K562 (cell line): ENCODE data around the gene TMEM163. TPM values are rescaled to one million over a fixed set of nuclear protein-coding genes. Genes with fewer than 3 reads are reported as not detected.

Experiments used
- ATAC-seq: fragments of 200-7000 bp; cut with Tn5 transposase; 3 replicates; pipeline ENCODE4 v1.9.1; 2020; ENCODE audit warnings: moderate library complexity
- BruUV-seq: library from RNA; stranded (reverse); fragments of 400-500 nt; replicated peaks from 2 replicates; lab custom pipeline; 2021; lab: Mats Ljungman, UMichigan
- CTCF ChIA-PET: fragments of 300-600 bp; formaldehyde crosslinking; extraction: SDS; loops from one replicate; lab custom pipeline; 2021; ENCODE audit warnings: low intra/inter-chr PET ratio; lab: Yijun Ruan, JAX
- POLR2A ChIA-PET: fragments of 300-600, 350-650 bp; sonication (Branson Sonifier 250); formaldehyde crosslinking; extraction: SDS; loops from one replicate; lab custom pipeline; 2021; ENCODE audit warnings: antibody characterized with exemption, inconsistent platforms; lab: Yijun Ruan, JAX
- DNase-seq, 4 experiments: peaks; one replicate each; pipeline versions ENCODE4 v3.0.0 to v3.0.0-alpha.2; 2011 to 2018; ENCODE audit warnings: low spot score in 3 of 4, mixed read lengths in 3 of 4; ENCODE audit errors: extremely low read depth in 1 of 4
- FAIRE-seq: peaks from 2 replicates; lab custom pipeline; 2011; peaks lifted over from hg19 to GRCh38; lab: Jason Lieb, UNC
- H2AFZ ChIP-seq: 2 replicates; pipeline ENCODE4 v1.6.0; 2011; ENCODE audit warnings: low read depth, low read length, control low read depth, inconsistent platforms
- H3K27ac ChIP-seq: fragments of 200-600 bp; 3 replicates; pipeline ENCODE4 v1.8.0; 2011; ENCODE audit warnings: low read depth, mild to moderate bottlenecking, control low read depth, inconsistent platforms, low read length, moderate library complexity, mixed read lengths; ENCODE audit errors: extremely low read depth
- H3K27me3 ChIP-seq, 2 experiments: fragments of 300-600 bp in 1 of 2; 2 replicates in 1 of 2; 3 replicates in 1 of 2; pipeline versions ENCODE4 v1.6.0 to v1.8.0; 2011; ENCODE audit warnings: inconsistent platforms in 2 of 2, low read length in 2 of 2, mild to moderate bottlenecking in 1 of 2, mixed read lengths in 1 of 2, moderate library complexity in 1 of 2; ENCODE audit not compliant: control insufficient read depth in 2 of 2, insufficient read depth in 2 of 2
- H3K36me3 ChIP-seq: fragments of 300-600 bp; 3 replicates; pipeline ENCODE4 v1.8.0; 2011; ENCODE audit warnings: mild to moderate bottlenecking, low read length, inconsistent platforms; ENCODE audit not compliant: control insufficient read depth, insufficient read depth
- H3K4me1 ChIP-seq, 2 experiments: fragments of 200-600 bp in 1 of 2; replicated peaks in 1 of 2; 2 replicates in 1 of 2; 3 replicates in 1 of 2; pipeline versions ENCODE4 v1.5.1 to v1.8.0; 2011; ENCODE audit warnings: inconsistent platforms in 2 of 2, low read length in 2 of 2, mild to moderate bottlenecking in 1 of 2, mixed read lengths in 1 of 2, moderate library complexity in 1 of 2; ENCODE audit not compliant: control insufficient read depth in 2 of 2, insufficient read depth in 2 of 2
- H3K4me2 ChIP-seq: 2 replicates; pipeline ENCODE4 v1.6.1; 2011; ENCODE audit warnings: low read length, control low read depth, inconsistent platforms, mixed read lengths; ENCODE audit not compliant: insufficient read depth
- H3K4me3 ChIP-seq: fragments of 200-600 bp; sonication (generic), shearing (Covaris generic); 2 replicates; pipeline ENCODE4 v1.5.1; 2016; ENCODE audit warnings: control low read depth, inconsistent platforms
- H3K79me2 ChIP-seq: fragments of 200-600 bp; 3 replicates; pipeline ENCODE4 v1.8.0; 2011; ENCODE audit warnings: low read length, inconsistent platforms; ENCODE audit not compliant: control insufficient read depth, insufficient read depth
- H3K9ac ChIP-seq, 2 experiments: 2 replicates each; pipeline versions ENCODE4 v1.6.0 to v1.6.1; 2011; ENCODE audit warnings: low read depth in 2 of 2, low read length in 2 of 2, control low read depth in 1 of 2, inconsistent platforms in 1 of 2, mild to moderate bottlenecking in 1 of 2, mixed read lengths in 1 of 2; ENCODE audit not compliant: insufficient read depth in 1 of 2
- H3K9me1 ChIP-seq: one replicate; pipeline ENCODE4 v1.6.0; 2011; ENCODE audit warnings: inconsistent platforms, mild to moderate bottlenecking, low read length, moderate library complexity; ENCODE audit not compliant: control insufficient read depth, insufficient read depth
- H3K9me3 ChIP-seq: replicated peaks from 2 replicates; pipeline ENCODE4 v1.5.1; 2011; ENCODE audit warnings: low read depth, low read length, inconsistent platforms; ENCODE audit not compliant: control insufficient read depth, insufficient read depth
- H4K20me1 ChIP-seq: replicated peaks from 2 replicates; pipeline ENCODE4 v1.6.1; 2011; ENCODE audit warnings: low read length, inconsistent platforms, mixed read lengths; ENCODE audit not compliant: control insufficient read depth, insufficient read depth
- CBFB ChIP-seq: sonication (generic); formaldehyde crosslinking; IDR thresholded peaks from 2 replicates; pipeline ENCODE4 v1.4.0; 2020; ENCODE audit warnings: mild to moderate bottlenecking, missing genetic modification reagents
- E2F4 ChIP-seq: sonication (generic); formaldehyde crosslinking; IDR thresholded peaks from 2 replicates; pipeline ENCODE4 v1.8.0; 2022; ENCODE audit warnings: mild to moderate bottlenecking, low read depth, missing genetic modification reagents
- FOXJ2 ChIP-seq: fragments of 200-800 bp; sonication (Bioruptor generic); IDR thresholded peaks from 2 replicates; pipeline ENCODE4 v1.6.1; 2016; ENCODE audit warnings: missing genetic modification characterization, missing compliant biosample characterization
- HBP1 ChIP-seq: fragments of 450-650 bp; formaldehyde crosslinking; IDR thresholded peaks from 2 replicates; pipeline ENCODE4 v1.4.0; 2022; ENCODE audit warnings: missing genetic modification characterization
- MECOM ChIP-seq: fragments of 250-450 bp; sonication (Bioruptor Pico); IDR thresholded peaks from 2 replicates; pipeline ENCODE4 v1.8.0; 2022; ENCODE audit warnings: inconsistent platforms
- MNT ChIP-seq, 2 experiments: fragments of 450-650 bp; conservative IDR thresholded peaks; 2 replicates each; pipeline ENCODE4 v1.6.1; 2017; ENCODE audit warnings: mild to moderate bottlenecking in 2 of 2, moderate library complexity in 2 of 2
- MXD1 ChIP-seq: fragments of 250-450 bp; sonication (Bioruptor Pico); IDR thresholded peaks from 2 replicates; pipeline ENCODE4 v1.8.0; 2021; ENCODE audit warnings: borderline replicate concordance, mild to moderate bottlenecking, moderate library complexity; ENCODE audit not compliant: poor library complexity, severe bottlenecking
- RBM14 ChIP-seq: fragments of 200-400 bp; formaldehyde crosslinking; IDR thresholded peaks from 2 replicates; pipeline ENCODE4 v1.6.1; 2018; ENCODE audit warnings: low read depth, mild to moderate bottlenecking, low read length, moderate library complexity, borderline replicate concordance; ENCODE audit not compliant: insufficient read depth
- RFX1 ChIP-seq: fragments of 450-650 bp; IDR thresholded peaks from 2 replicates; pipeline ENCODE4 v1.6.1; 2016; ENCODE audit warnings: mild to moderate bottlenecking, moderate library complexity
- SAFB2 ChIP-seq: fragments of 200-400 bp; formaldehyde crosslinking; IDR thresholded peaks from 2 replicates; pipeline ENCODE4 v1.6.1; 2018; ENCODE audit warnings: borderline replicate concordance, low read length, low read depth, moderate library complexity; ENCODE audit not compliant: severe bottlenecking
- SPI1 ChIP-seq: IDR thresholded peaks from 2 replicates; pipeline ENCODE4 v1.6.1; 2011; ENCODE audit warnings: low read depth, low read length, control low read depth, borderline replicate concordance
- XRCC5 ChIP-seq: fragments of 200-400 bp; formaldehyde crosslinking; IDR thresholded peaks from 2 replicates; pipeline ENCODE4 v1.6.1; 2017; ENCODE audit warnings: low read depth, mild to moderate bottlenecking, low read length
- ZNF551 ChIP-seq: fragments of 250-450 bp; sonication (Bioruptor Pico); IDR thresholded peaks from 2 replicates; pipeline ENCODE4 v1.5.0; 2021; ENCODE audit warnings: mild to moderate bottlenecking, moderate library complexity
- ZSCAN29 ChIP-seq: fragments of 450-650 bp; IDR thresholded peaks from 2 replicates; pipeline ENCODE4 v1.6.1; 2017
- WGBS: fragments of 100-300 bp; shearing (Covaris generic); methylation state at CpG from one replicate; pipeline ENCODE4 v1.1.6; 2016; ENCODE audit warnings: low coverage, mixed read lengths; ENCODE audit not compliant: insufficient coverage; ENCODE audit errors: missing lambda C conversion rate; 5-methylcytosine and 5-hydroxymethylcytosine counted together
- in situ Hi-C: fragments of 300-500 bp; cut with MboI; formaldehyde crosslinking; loops from 4 replicates; pipeline ENCODE4 v1.15.0; 2018; ENCODE audit warnings: inconsistent platforms, mixed read lengths
- intact Hi-C: fragments of 100-400 bp; cut with micrococcal nuclease; formaldehyde crosslinking; loops from 2 replicates; pipeline ENCODE4 v1.14.2; 2022
- polyA plus RNA-seq, 8 experiments: library from polyadenylated mRNA; depleted of rRNA in 4 of 8; stranded (reverse) in 5 of 8; unstranded in 3 of 8; fragments of >200 nt; fragmentation: Nextera tagmentation in 2 of 8; fragmentation: Illumina TruSeq in 1 of 8; extraction: Ambion mirVana in 2 of 8; extraction: Trizol in 1 of 8; gene quantifications; 2 replicates each; pipeline versions ENCODE4 v1.2.1 to v1.2.3, GENCODE V29; 2011 to 2014; ENCODE audit warnings: inconsistent platforms in 1 of 8, missing spikeins in 1 of 8
- total RNA-seq, 7 experiments: library from RNA; depleted of rRNA in 6 of 7; stranded (reverse); fragments of >200 nt in 6 of 7; fragmentation: Illumina TruSeq in 2 of 7; extraction: Trizol in 2 of 7; gene quantifications; 2 replicates each; pipeline versions ENCODE4 v1.2.1 to v1.2.3, GENCODE V29; 2011 to 2021; ENCODE audit warnings: low replicate concordance in 1 of 7

TMEM163 gene
- total and polyA plus RNA-seq, 9 of the 15 experiments (the other 6 are each of a cell fraction or from before 2014, with no cell fraction given) = 0.04 to 0.68 (median 0.16) TPM; not detected in 3

- TF ChIP-seq MNT (conservative IDR thresholded peaks at IDR 0.05) = no peak
- TF ChIP-seq FOXJ2 (tag) = no peak
- TF ChIP-seq, all 486 proteins: peak for 0
Observed at GRCh38 chr2:134681201-134681600, 37.6 kb downstream of the TMEM163 start (continued).

- Histone ChIP-seq H4K20me1 (no peaks in the 10 kb centered on the region), H3K4me3 (no peak overlapping the region), H3K4me1 (peaks cover 0 to 11% of the 10 kb centered on the region in 2 experiments; a peak in 3 of 5 replicates), H3K9me1 (no peaks in the 10 kb centered on the region), H3K27ac (no peak overlapping the region), H3K79me2 (no peaks in the 10 kb centered on the region), H3K9me3 (no peaks in the 10 kb centered on the region), H3K9ac (no peak overlapping the region), H3K4me2 (no peak overlapping the region), H3K36me3 (no peaks in the 10 kb centered on the region), H2AFZ (0 out of 2 replicates have a peak overlapping the region, but pooled peaks have one; percentile 57), H3K27me3 (peaks cover 0 to 18% of the 10 kb centered on the region in 2 experiments; a peak in 4 of 5 replicates)
- intact Hi-C loops = no loop called here
- ATAC-seq (no peak), DNase-seq (peak in 3 of 4 experiments; percentile 22 to 24 (median 23)), FAIRE-seq (no peak)
- TF ChIP-seq CBFB (CRISPR knock-in tag) (no peak), MECOM (no peak), ZNF551 (CRISPR knock-in tag) (no peak), RBM14 (no peak), SAFB2 (no peak), ZSCAN29 (no peak), XRCC5 (no peak), MXD1 (CRISPR knock-in tag) (no peak), SPI1 (no peak), RFX1 (no peak), HBP1 (CRISPR knock-in tag) (no peak), E2F4 (no peak)
- POLR2A ChIA-PET = no interaction called here
- in situ Hi-C loops = no loop called here
- 1% methylated on average over 6 of the region's 6 CpGs for WGBS
- BruUV-seq = no TSS peak
- CTCF ChIA-PET = no interaction called here
Observed at GRCh38 chr2:134679745-134680144, 39.1 kb downstream of the TMEM163 start.
